OCI-LY1 (cell line): ENCODE measurements around the gene RELL1.

ENCODE experiments used
- H2AFZ ChIP-seq: fragments of 200-600 bp; sonication (generic), shearing (Covaris generic); 2 replicates; pipeline ENCODE4 v1.6.0; 2014; ENCODE audit warnings: antibody characterized with exemption, mild to moderate bottlenecking, low read length
- H3F3A ChIP-seq: fragments of 200-600 bp; sonication (generic), shearing (Covaris generic); 2 replicates; pipeline ENCODE4 v1.6.0; 2014; ENCODE audit warnings: mild to moderate bottlenecking, antibody characterized with exemption, low read length, moderate library complexity; ENCODE audit not compliant: insufficient read depth
- H3K27ac ChIP-seq: fragments of 200-600 bp; sonication (generic); 2 replicates; pipeline ENCODE4 v1.5.1; 2014; ENCODE audit warnings: low read length, mixed run types, mild to moderate bottlenecking, low read depth; ENCODE audit not compliant: poor library complexity, severe bottlenecking
- H3K27me3 ChIP-seq: fragments of 200-600 bp; sonication (generic); 2 replicates; pipeline ENCODE4 v1.6.0; 2014; ENCODE audit warnings: antibody characterized with exemption, mild to moderate bottlenecking, low read length, moderate library complexity; ENCODE audit not compliant: insufficient read depth
- H3K36me3 ChIP-seq: fragments of 200-600 bp; sonication (generic); 2 replicates; pipeline ENCODE4 v1.6.1; 2014; ENCODE audit warnings: mild to moderate bottlenecking, antibody characterized with exemption, low read length, moderate library complexity, mixed read lengths; ENCODE audit not compliant: insufficient read depth
- H3K4me1 ChIP-seq: fragments of 200-600 bp; sonication (generic); 2 replicates; pipeline ENCODE4 v1.5.1; 2014; ENCODE audit warnings: mild to moderate bottlenecking, low read length, moderate library complexity; ENCODE audit not compliant: insufficient read depth, severe bottlenecking
- H3K4me2 ChIP-seq: fragments of 200-600 bp; sonication (generic), shearing (Covaris generic); 2 replicates; pipeline ENCODE4 v1.6.1; 2014; ENCODE audit warnings: low read length
- H3K4me3 ChIP-seq: fragments of 200-600 bp; sonication (generic); 2 replicates; pipeline ENCODE4 v1.5.1; 2014; ENCODE audit warnings: low read length, low read depth, mild to moderate bottlenecking, mixed read lengths; ENCODE audit not compliant: poor library complexity, severe bottlenecking
- H3K79me2 ChIP-seq: fragments of 200-600 bp; shearing (Covaris generic); 2 replicates; pipeline ENCODE4 v1.6.1; 2016; ENCODE audit warnings: mixed run types, low read length, mixed read lengths; ENCODE audit not compliant: insufficient read depth
- H3K9ac ChIP-seq: fragments of 200-600 bp; sonication (generic), shearing (Covaris generic); 2 replicates; pipeline ENCODE4 v1.6.1; 2014; ENCODE audit warnings: mild to moderate bottlenecking, low read length, mixed read lengths
- H3K9me2 ChIP-seq: fragments of 200-600 bp; sonication (generic), shearing (Covaris generic); 2 replicates; pipeline ENCODE4 v1.6.1; 2014; ENCODE audit warnings: low read depth, mild to moderate bottlenecking, low read length, mixed read lengths
- H3K9me3 ChIP-seq: fragments of 200-600 bp; shearing (Covaris generic); 2 replicates; pipeline ENCODE4 v1.6.1; 2014; ENCODE audit warnings: low read length, mixed read lengths
- H4K20me1 ChIP-seq: fragments of 200-600 bp; sonication (generic), shearing (Covaris generic); 2 replicates; pipeline ENCODE4 v1.6.0; 2016; ENCODE audit warnings: mild to moderate bottlenecking, low read length; ENCODE audit not compliant: insufficient read depth
- EZH2 ChIP-seq: fragments of 200-600 bp; sonication (generic), shearing (Covaris generic); IDR thresholded peaks from 2 replicates; pipeline ENCODE4 v1.8.0; 2017; ENCODE audit warnings: borderline replicate concordance, mixed run types, mild to moderate bottlenecking, antibody characterized with exemption, low read length, moderate library complexity, mixed read lengths
- TF ChIP-seq, protein P1 (sequence below): fragments of 200-600 bp; sonication (generic), shearing (Covaris generic); IDR thresholded peaks from 2 replicates; pipeline ENCODE4 v1.5.1; 2017; ENCODE audit warnings: mild to moderate bottlenecking, antibody characterized with exemption, low read length, moderate library complexity, mixed read lengths

Gene RELL1

DNA sequence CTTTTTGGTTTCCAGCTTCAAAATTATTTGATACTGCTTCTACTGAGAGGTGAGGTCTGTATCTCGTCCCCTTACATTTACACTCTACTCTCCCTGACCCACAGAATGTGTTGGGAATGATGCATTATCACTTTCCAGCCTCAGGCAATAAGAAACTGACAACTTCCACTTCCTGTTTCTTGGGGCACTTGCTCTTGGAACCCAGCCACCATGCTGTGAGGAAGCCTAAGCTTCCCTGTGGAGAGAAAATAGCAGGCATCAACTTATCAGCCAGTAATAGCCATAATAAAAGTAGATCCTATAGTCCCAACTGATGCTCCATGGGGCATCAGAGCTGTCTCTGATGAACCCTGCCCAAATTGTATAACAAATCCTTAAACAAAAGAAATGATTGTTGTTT is 32.6 kb downstream of the RELL1 start:
- Histone ChIP-seq H3K9me2 (no peaks in the 10 kb centered on the region), H3K4me1 (no peaks in the 10 kb centered on the region), H3K79me2 (peaks cover 8% of the 10 kb centered on the region; the same call in 1 of the 2 replicates), H3F3A (no peaks in the 10 kb centered on the region), H3K4me2 (no peak overlapping the region), H3K27ac (no peak overlapping the region), H3K9me3 (peaks cover 13% of the 10 kb centered on the region), H3K36me3 (peaks cover 36% of the 10 kb centered on the region), H3K4me3 (no peak overlapping the region), H2AFZ (no peak overlapping the region), H4K20me1 (no peaks in the 10 kb centered on the region), H3K9ac (no peak overlapping the region), H3K27me3 (no peaks in the 10 kb centered on the region)
- no peak for TF ChIP-seq EZH2
- TF ChIP-seq, protein P1, sequence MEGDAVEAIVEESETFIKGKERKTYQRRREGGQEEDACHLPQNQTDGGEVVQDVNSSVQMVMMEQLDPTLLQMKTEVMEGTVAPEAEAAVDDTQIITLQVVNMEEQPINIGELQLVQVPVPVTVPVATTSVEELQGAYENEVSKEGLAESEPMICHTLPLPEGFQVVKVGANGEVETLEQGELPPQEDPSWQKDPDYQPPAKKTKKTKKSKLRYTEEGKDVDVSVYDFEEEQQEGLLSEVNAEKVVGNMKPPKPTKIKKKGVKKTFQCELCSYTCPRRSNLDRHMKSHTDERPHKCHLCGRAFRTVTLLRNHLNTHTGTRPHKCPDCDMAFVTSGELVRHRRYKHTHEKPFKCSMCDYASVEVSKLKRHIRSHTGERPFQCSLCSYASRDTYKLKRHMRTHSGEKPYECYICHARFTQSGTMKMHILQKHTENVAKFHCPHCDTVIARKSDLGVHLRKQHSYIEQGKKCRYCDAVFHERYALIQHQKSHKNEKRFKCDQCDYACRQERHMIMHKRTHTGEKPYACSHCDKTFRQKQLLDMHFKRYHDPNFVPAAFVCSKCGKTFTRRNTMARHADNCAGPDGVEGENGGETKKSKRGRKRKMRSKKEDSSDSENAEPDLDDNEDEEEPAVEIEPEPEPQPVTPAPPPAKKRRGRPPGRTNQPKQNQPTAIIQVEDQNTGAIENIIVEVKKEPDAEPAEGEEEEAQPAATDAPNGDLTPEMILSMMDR = no peak

DNA sequence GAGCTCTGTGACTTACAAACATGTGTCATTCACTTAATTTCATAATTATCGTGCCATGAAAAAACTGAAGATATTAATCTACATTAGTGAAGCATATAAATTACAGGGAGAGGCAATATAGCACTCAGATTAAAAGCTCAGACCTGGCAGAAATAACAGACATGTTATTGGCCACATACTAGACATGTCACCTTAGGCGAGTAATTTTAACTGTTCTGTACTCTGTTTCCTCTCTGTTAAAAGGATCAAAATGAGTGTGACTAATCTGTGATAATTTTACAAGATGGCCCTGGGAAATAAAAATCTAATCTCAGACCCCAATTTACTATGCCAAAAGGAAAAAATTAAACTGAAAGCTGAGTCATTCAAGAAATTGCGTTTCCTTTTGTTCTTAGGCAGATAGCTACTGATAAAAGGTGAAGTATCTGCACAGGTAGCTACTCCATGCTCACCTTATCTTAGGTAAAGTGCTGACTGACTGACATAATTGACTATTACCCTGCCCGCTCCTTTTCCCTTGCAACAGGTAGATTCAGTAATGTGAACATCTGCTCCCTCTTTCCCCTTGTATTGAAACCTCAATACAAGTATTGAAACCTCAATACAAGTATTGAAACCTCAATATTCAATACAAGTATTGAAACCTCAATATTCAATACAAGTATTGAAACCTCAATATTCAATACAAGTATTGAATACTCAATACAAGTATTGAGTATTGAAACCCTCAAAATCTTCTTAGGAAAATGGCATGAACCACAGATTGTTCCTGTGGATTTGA is 33.2 kb downstream of the RELL1 start:
- Histone ChIP-seq H3K27ac (no peak overlapping the region), H2AFZ (no peak overlapping the region), H3K9ac (no peak overlapping the region), H3K4me1 (peaks cover 4% of the 10 kb centered on the region), H3K79me2 (peaks cover 5% of the 10 kb centered on the region; the same call in 1 of the 2 replicates), H3K36me3 (peaks cover 38% of the 10 kb centered on the region), H3K9me3 (peaks cover 13% of the 10 kb centered on the region), H3K4me2 (no peak overlapping the region), H3K9me2 (no peaks in the 10 kb centered on the region), H3K27me3 (no peaks in the 10 kb centered on the region), H3K4me3 (no peak overlapping the region), H3F3A (no peaks in the 10 kb centered on the region), H4K20me1 (no peaks in the 10 kb centered on the region)
- TF ChIP-seq EZH2 = no peak
- TF ChIP-seq, protein P1 = no peak

DNA sequence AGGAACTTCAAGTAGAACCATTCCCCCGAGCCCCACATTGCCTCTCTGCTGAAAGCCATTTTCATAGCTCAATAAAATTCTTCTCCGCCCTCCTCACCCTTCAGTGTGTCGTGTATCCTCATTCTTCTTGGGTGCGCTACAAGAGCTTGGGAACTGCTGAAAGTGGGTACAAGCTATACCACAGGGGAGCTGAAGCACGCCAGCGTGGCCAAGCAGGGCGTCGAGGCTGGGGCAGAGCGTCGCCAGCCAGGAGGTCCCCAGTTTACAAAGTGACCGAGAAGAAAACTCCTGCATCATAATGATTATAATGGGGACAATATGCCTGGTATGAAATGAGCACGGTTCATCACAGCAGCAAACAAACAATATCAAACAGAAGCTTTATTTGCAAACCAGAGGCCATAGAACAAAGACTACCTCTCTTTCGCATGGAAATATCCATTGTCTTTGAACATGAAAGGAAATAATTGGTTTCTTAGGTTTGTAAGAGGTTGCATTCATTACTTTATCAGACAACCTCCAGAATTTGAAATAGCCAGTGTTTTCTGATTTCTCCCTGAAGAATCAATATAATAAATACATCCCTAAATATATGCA is 34.3 kb downstream of the RELL1 start:
- H3K4me1 ChIP-seq = peaks cover 13% of the 10 kb centered on the region
- H3F3A ChIP-seq = no peaks in the 10 kb centered on the region
- H3K4me2 ChIP-seq = no peak overlapping the region
- H2AFZ ChIP-seq = no peak overlapping the region
- H3K9ac ChIP-seq = no peak overlapping the region
- H3K79me2 ChIP-seq = peaks cover 5% of the 10 kb centered on the region; the same call in 1 of the 2 replicates
- H3K36me3 ChIP-seq = peaks cover 46% of the 10 kb centered on the region
- H3K9me2 ChIP-seq = no peaks in the 10 kb centered on the region
- no peak for TF ChIP-seq EZH2
- TF ChIP-seq, protein P1 = no peak
- H3K9me3 ChIP-seq = peaks cover 10% of the 10 kb centered on the region
- H3K27me3 ChIP-seq = no peaks in the 10 kb centered on the region
- no peak overlapping the region for H3K27ac ChIP-seq
- no peak overlapping the region for H3K4me3 ChIP-seq
- H4K20me1 ChIP-seq = no peaks in the 10 kb centered on the region
